GM06990 (cell line): Measurements from ENCODE around the gene RNF31.

Source experiments
- DNase-seq: peaks from one replicate; pipeline ENCODE4 v3.0.0-alpha.2; 2011; ENCODE audit not compliant: insufficient read length; ENCODE audit errors: extremely low read depth
- H3K27me3 ChIP-seq: replicated peaks from 2 replicates; pipeline ENCODE4 v1.6.0; 2011; ENCODE audit warnings: low read length; ENCODE audit not compliant: control insufficient read depth, insufficient read depth
- H3K36me3 ChIP-seq: 2 replicates; pipeline ENCODE4 v1.5.1; 2011; ENCODE audit warnings: low read length; ENCODE audit not compliant: control insufficient read depth, insufficient read depth
- H3K4me3 ChIP-seq: replicated peaks from 2 replicates; pipeline ENCODE4 v1.5.1; 2011; ENCODE audit warnings: low read depth, mild to moderate bottlenecking, control low read depth, low read length
- CTCF ChIP-seq: IDR thresholded peaks from 2 replicates; pipeline ENCODE4 v1.5.1; 2011; ENCODE audit warnings: low read length, control low read depth, mild to moderate bottlenecking, inconsistent platforms; ENCODE audit not compliant: insufficient read depth, poor library complexity, severe bottlenecking

Gene RNF31

GRCh38 chr14:24150061-24150460 lies 2.8 kb downstream of the RNF31 start:
- DNase-seq: no peak
- Histone ChIP-seq H3K4me3 (no peak overlapping the region), H3K36me3 (peaks cover 31% of the 10 kb centered on the region), H3K27me3 (no peaks in the 10 kb centered on the region)
- TF ChIP-seq CTCF: no peak

DNA sequence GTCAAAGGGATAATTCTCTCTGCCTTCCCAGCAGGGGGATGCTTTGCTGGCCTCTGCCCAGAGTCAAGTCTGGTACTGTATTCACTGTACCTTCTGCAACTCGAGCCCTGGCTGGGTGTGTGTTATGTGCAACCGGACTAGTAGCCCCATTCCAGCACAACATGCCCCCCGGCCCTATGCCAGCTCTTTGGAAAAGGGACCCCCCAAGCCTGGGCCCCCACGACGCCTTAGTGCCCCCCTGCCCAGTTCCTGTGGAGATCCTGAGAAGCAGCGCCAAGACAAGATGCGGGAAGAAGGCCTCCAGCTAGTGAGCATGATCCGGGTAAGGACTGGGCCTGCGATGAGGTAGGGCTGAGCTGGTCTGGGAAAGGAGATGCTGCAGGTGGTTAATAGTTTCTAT lies 3.3 kb downstream of the RNF31 start:
- no peak for TF ChIP-seq CTCF
- Histone ChIP-seq H3K4me3 (no peak overlapping the region), H3K27me3 (no peaks in the 10 kb centered on the region), H3K36me3 (peaks cover 32% of the 10 kb centered on the region)
- DNase-seq: no peak

DNA sequence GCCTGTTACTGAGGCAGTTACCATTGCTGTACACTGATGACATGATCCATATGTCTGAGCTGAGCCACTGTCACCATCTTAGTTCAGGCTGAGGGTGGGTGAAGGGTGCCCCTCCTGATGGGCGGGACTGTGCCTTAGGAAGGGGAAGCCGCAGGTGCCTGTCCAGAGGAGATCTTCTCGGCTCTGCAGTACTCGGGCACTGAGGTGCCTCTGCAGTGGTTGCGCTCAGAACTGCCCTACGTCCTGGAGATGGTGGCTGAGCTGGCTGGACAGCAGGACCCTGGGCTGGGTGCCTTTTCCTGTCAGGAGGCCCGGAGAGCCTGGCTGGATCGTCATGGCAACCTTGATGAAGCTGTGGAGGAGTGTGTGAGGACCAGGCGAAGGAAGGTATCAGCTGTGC lies 3.7 kb downstream of the RNF31 start:
- Histone ChIP-seq H3K4me3 (no peak overlapping the region), H3K27me3 (no peaks in the 10 kb centered on the region), H3K36me3 (peaks cover 33% of the 10 kb centered on the region)
- DNase-seq: no peak
- no peak for TF ChIP-seq CTCF

DNA sequence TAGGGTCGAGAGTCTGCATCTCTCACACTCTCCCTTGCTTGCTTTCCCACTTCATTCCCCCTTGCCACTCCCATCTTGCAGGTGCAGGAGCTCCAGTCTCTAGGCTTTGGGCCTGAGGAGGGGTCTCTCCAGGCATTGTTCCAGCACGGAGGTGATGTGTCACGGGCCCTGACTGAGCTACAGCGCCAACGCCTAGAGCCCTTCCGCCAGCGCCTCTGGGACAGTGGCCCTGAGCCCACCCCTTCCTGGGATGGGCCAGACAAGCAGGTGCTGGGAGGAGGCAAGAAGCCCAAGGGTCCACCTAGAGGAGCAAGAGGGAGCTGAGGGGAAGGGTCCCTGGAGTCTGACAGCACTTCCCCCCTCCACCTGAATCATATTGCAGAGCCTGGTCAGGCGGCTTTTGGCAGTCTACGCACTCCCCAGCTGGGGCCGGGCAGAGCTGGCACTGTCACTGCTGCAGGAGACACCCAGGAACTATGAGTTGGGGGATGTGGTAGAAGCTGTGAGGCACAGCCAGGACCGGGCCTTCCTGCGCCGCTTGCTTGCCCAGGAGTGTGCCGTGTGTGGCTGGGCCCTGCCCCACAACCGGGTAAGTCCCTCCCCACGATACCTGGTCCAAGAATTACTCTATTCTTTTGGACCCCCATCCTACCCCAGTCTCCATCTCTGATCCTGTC lies 4.2 kb downstream of the RNF31 start:
- no peak for TF ChIP-seq CTCF
- peaks cover 36% of the 10 kb centered on the region for H3K36me3 ChIP-seq
- H3K4me3 ChIP-seq: no peak overlapping the region
- DNase-seq: no peak
- no peaks in the 10 kb centered on the region for H3K27me3 ChIP-seq

GRCh38 chr14:24155100-24155499 lies 7.8 kb downstream of the RNF31 start:
- Histone ChIP-seq H3K36me3 (peaks cover 51% of the 10 kb centered on the region), H3K27me3 (no peaks in the 10 kb centered on the region), H3K4me3 (no peak overlapping the region)
- DNase-seq: no peak
- no peak for TF ChIP-seq CTCF

DNA sequence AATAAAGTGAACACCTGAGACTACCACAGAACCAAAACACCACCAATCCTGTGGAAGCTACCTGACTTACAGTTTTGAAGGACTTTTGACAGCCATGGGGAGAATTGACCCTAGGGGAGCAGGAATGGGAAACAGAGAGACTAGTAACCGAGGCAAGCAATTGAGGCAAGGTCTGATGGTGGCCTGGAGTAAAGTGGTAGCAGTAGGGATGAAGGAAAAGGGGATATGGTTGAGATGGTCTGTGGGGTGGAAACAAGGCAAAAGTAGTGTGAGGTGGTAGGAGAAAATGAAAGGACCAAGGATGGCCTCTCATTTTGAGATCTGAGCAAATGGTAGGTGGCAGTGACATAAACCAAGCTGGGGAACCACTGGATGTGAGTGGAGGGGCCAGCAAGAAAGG lies 9.5 kb downstream of the RNF31 start:
- peaks cover 37% of the 10 kb centered on the region for H3K36me3 ChIP-seq
- no peak for DNase-seq
- H3K4me3 ChIP-seq: no peak overlapping the region
- TF ChIP-seq CTCF: no peak
- no peaks in the 10 kb centered on the region for H3K27me3 ChIP-seq
